ENCODE measurements around the gene CD200R1. TPM values are rescaled to one million over a fixed set of nuclear protein-coding genes. Genes with fewer than 3 reads are reported as not detected.
A peak's percentile ranks its signal among the peaks of the same experiment; 100 is the strongest.

CD200R1 gene
- total RNA-seq, 1 experiment from 2014 or later: not detected

DNA sequence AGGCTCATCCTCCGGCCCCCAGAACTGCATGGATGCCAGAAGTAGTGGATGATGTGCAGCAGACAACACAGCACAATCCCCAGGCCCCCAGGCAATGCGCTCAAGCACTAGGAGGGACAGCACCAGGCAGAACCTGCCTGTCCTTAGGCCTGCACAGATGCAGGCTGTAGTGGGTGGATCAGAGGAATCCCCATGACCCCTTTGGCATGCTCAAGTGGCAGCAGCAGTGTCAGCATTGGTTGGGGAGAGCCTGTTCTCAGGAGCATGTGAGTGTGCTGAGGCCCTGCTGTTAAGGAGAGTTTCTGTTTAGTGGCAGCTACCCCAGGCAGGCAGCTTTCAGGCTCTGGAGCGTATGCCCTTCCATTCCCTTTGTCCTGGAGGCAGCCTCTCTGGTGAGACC, 103.2 kb downstream of the CD200R1 start:
- Histone ChIP-seq H3K9ac (ENCODE audit: extremely low read depth, insufficient read length, low read length) (no peak overlapping the region), H3K4ac (ENCODE audit: low read depth, low read length) (no peak overlapping the region), H2BK20ac (ENCODE audit: low read depth, low read length, poor library complexity, severe bottlenecking) (no peak overlapping the region), H2BK5ac (ENCODE audit: insufficient read length, low read length) (no peak overlapping the region), H4K20me1 (ENCODE audit: control insufficient read depth, insufficient read depth, insufficient read length) (no peaks in the 10 kb centered on the region), H2AFZ (ENCODE audit: low read length) (no peak overlapping the region), H3K27me3 (ENCODE audit: insufficient read depth, low read length) (no peaks in the 10 kb centered on the region), H2BK120ac (ENCODE audit: low read depth, low read length, poor library complexity, severe bottlenecking) (no peak overlapping the region), H3K14ac (ENCODE audit: insufficient read depth, low read length) (no peak overlapping the region; the same call in 1 of the 2 replicates), H2BK15ac (ENCODE audit: low read depth, low read length) (no peak overlapping the region), H3K4me1 (ENCODE audit: insufficient read depth, low read length) (no peaks in the 10 kb centered on the region; the same call in 1 of the 2 replicates), H4K91ac (ENCODE audit: insufficient read length, low read depth, low read length) (no peak overlapping the region), H3K79me1 (ENCODE audit: insufficient read depth, low read depth, low read length, poor library complexity, severe bottlenecking) (no peaks in the 10 kb centered on the region), H4K5ac (ENCODE audit: insufficient read length, low read depth, low read length) (no peak overlapping the region), H2AK5ac (ENCODE audit: insufficient read length, low read length) (no peak overlapping the region), H4K8ac (replicated peaks; ENCODE audit: insufficient read length, low read depth, low read length) (no peak overlapping the region), H3K18ac (ENCODE audit: insufficient read length, low read depth, low read length) (no peak overlapping the region), H3K4me2 (ENCODE audit: insufficient read depth, insufficient read length, low read length) (no peak overlapping the region), H3K27ac (ENCODE audit: insufficient read length, low read depth, low read length) (no peak overlapping the region), H3K56ac (ENCODE audit: insufficient read length, low read depth, low read length) (no peak overlapping the region), H3K23me2 (ENCODE audit: insufficient read length, low read depth, low read length, poor library complexity, severe bottlenecking) (no peaks in the 10 kb centered on the region), H2BK12ac (ENCODE audit: insufficient read length, low read depth, low read length) (no peak overlapping the region), H3K23ac (ENCODE audit: insufficient read length, low read depth, low read length) (no peak overlapping the region), H3K9me3 (ENCODE audit: control insufficient read depth, low read depth, low read length) (no peaks in the 10 kb centered on the region), H3T11ph (ENCODE audit: low read length) (no peak overlapping the region), H3K79me2 (ENCODE audit: insufficient read depth, low read length) (no peaks in the 10 kb centered on the region)
- peaks cover 9 to 15% of the 10 kb centered on the region in 2 experiments for H3K9me3 Mint-ChIP-seq
- TF ChIP-seq, protein P1, sequence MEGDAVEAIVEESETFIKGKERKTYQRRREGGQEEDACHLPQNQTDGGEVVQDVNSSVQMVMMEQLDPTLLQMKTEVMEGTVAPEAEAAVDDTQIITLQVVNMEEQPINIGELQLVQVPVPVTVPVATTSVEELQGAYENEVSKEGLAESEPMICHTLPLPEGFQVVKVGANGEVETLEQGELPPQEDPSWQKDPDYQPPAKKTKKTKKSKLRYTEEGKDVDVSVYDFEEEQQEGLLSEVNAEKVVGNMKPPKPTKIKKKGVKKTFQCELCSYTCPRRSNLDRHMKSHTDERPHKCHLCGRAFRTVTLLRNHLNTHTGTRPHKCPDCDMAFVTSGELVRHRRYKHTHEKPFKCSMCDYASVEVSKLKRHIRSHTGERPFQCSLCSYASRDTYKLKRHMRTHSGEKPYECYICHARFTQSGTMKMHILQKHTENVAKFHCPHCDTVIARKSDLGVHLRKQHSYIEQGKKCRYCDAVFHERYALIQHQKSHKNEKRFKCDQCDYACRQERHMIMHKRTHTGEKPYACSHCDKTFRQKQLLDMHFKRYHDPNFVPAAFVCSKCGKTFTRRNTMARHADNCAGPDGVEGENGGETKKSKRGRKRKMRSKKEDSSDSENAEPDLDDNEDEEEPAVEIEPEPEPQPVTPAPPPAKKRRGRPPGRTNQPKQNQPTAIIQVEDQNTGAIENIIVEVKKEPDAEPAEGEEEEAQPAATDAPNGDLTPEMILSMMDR (conservative IDR thresholded peaks at IDR 0.05): no peak
- H3K27me3 Mint-ChIP-seq (ENCODE audit: low read depth): no peaks in the 10 kb centered on the region
- H3K36me3 Mint-ChIP-seq (ENCODE audit: insufficient read depth in 1 of 3, low read depth in 3 of 3): peaks cover 0 to 13% (median 0%) of the 10 kb centered on the region in 3 experiments; a peak in 4 of 7 replicates
- no peak for DNase-seq
- no CpG with 5 or more reads among the region's 3 CpGs for WGBS (ENCODE audit: extremely low coverage, insufficient read length, low lambda C conversion rate)
- peaks cover 22 to 23% of the 10 kb centered on the region in 2 experiments for H3K4me1 Mint-ChIP-seq
- no peak overlapping the region for H3K4me3 Mint-ChIP-seq
- H3K27ac Mint-ChIP-seq: peak overlapping the region in 1 of 3 experiments; percentile 24; a peak in 2 of 7 replicates

Other genes starting within 250 kb of the CD200R1 start
- not detected in 2 replicates for gene CD200R1L, start 128.2 kb downstream of the CD200R1 start, total RNA-seq (2021)
- gene GTPBP8, start 15.9 kb upstream of the CD200R1 start, total RNA-seq (2021): 29.8 and 31.1 TPM in 2 replicates
- gene BOC, start 236.5 kb upstream of the CD200R1 start, total RNA-seq (2021): 3.5 and 4.0 TPM in 2 replicates

Measured in H9 (cell line).